Ishikawa (cell line): ENCODE results near the gene GAS5.

Source experiments
- CEBPB ChIP-seq: IDR thresholded peaks from 2 replicates; pipeline ENCODE4 v1.6.1; 2012
- CREB1 ChIP-seq: IDR thresholded peaks from 2 replicates; pipeline ENCODE4 v1.6.1; 2012; ENCODE audit warnings: low read depth
- EGR1 ChIP-seq: IDR thresholded peaks from 2 replicates; pipeline ENCODE4 v1.6.1; 2012
- EP300 ChIP-seq: IDR thresholded peaks from 2 replicates; pipeline ENCODE4 v1.6.1; 2012; ENCODE audit warnings: borderline replicate concordance
- FOXM1 ChIP-seq: IDR thresholded peaks from 2 replicates; pipeline ENCODE4 v1.6.1; 2012; ENCODE audit warnings: low read depth, borderline replicate concordance
- MAX ChIP-seq: IDR thresholded peaks from 2 replicates; pipeline ENCODE4 v1.6.1; 2012
- NFIC ChIP-seq: IDR thresholded peaks from 2 replicates; pipeline ENCODE4 v1.6.1; 2012
- RAD21 ChIP-seq: IDR thresholded peaks from 2 replicates; pipeline ENCODE4 v1.6.1; 2012; ENCODE audit warnings: low read depth
- REST ChIP-seq: IDR thresholded peaks from 2 replicates; pipeline ENCODE4 v1.6.1; 2012; ENCODE audit warnings: low read depth, mild to moderate bottlenecking
- TAF1 ChIP-seq: IDR thresholded peaks from 2 replicates; pipeline ENCODE4 v1.6.1; 2012; ENCODE audit warnings: low read depth, mild to moderate bottlenecking
- TCF12 ChIP-seq: IDR thresholded peaks from 2 replicates; pipeline ENCODE4 v1.6.1; 2012; ENCODE audit warnings: low read depth
- TEAD4 ChIP-seq: IDR thresholded peaks from 2 replicates; pipeline ENCODE4 v1.6.1; 2012
- USF1 ChIP-seq: IDR thresholded peaks from 2 replicates; pipeline ENCODE4 v1.6.1; 2012
- YY1 ChIP-seq: IDR thresholded peaks from 2 replicates; pipeline ENCODE4 v1.6.1; 2012; ENCODE audit warnings: low read depth
- ZBTB7A ChIP-seq: IDR thresholded peaks from 2 replicates; pipeline ENCODE4 v1.6.1; 2012; ENCODE audit warnings: low read depth

The GAS5 gene

GRCh38 chr1:173852105-173852504 is 15.7 kb downstream of the GAS5 start:
- TF ChIP-seq REST (no peak), TEAD4 (no peak), USF1 (no peak), MAX (no peak), RAD21 (no peak), YY1 (no peak), CREB1 (no peak), EP300 (no peak), TCF12 (no peak)

- no peak for TF ChIP-seq EGR1
- TF ChIP-seq YY1 = no peak
- no peak for TF ChIP-seq RAD21
- no peak for TF ChIP-seq TEAD4
- TF ChIP-seq FOXM1 = no peak
- TF ChIP-seq EP300 = no peak
- no peak for TF ChIP-seq CEBPB
- TF ChIP-seq USF1 = no peak
Observed at GRCh38 chr1:173832748-173833147, 35.0 kb downstream of the GAS5 start.

- TF ChIP-seq ZBTB7A (no peak), TEAD4 (no peak), EGR1 (no peak), NFIC (no peak), CREB1 (no peak), TAF1 (no peak), FOXM1 (no peak), EP300 (no peak), USF1 (no peak), YY1 (no peak), MAX (no peak), REST (no peak), TCF12 (no peak), CEBPB (no peak), RAD21 (no peak)
Observed at GRCh38 chr1:173827611-173828010, 40.2 kb downstream of the GAS5 start.

- no peak for TF ChIP-seq REST
- 0 out of 2 replicates have a peak, but pooled peaks have one; percentile 21 for TF ChIP-seq TCF12
- TF ChIP-seq NFIC = peak; percentile 62
- peak; percentile 2; the same call in 1 of the 2 replicates for TF ChIP-seq TEAD4
- peak; percentile 76 for TF ChIP-seq CREB1
- peak; percentile 99 for TF ChIP-seq YY1
- peak; percentile 74 for TF ChIP-seq FOXM1
- TF ChIP-seq MAX = peak; percentile 83
- TF ChIP-seq TAF1 = peak; percentile 56
- TF ChIP-seq ZBTB7A = no peak
- TF ChIP-seq USF1 = no peak
- TF ChIP-seq EGR1 = peak; percentile 92
Observed at GRCh38 chr1:173824315-173825081, 43.3 kb downstream of the GAS5 start, which contains the start of the genes CENPL and DARS2. Gene CENPL, minus strand, starts transcription at chr1:173824883. Its CDS starts 13,584 bp downstream, at chr1:173811299. Gene DARS2, plus strand, starts transcription at chr1:173824673. Its CDS starts 557 bp downstream, at chr1:173825230.
